HL-60 (cell line): ENCODE results near the gene TMC4.
A peak's percentile ranks its signal among the peaks of the same experiment; 100 is the strongest.

Experiments used
- DNase-seq, 2 experiments: peaks; one replicate each; pipeline ENCODE4 v3.0.0-alpha.2; 2010 to 2020; ENCODE audit warnings: low read depth in 1 of 2, low spot score in 1 of 2
- H3K27ac ChIP-seq: fragments of 250-450 bp; sonication (Bioruptor Pico); replicated peaks from 2 replicates; pipeline ENCODE4 v1.5.1; 2020; ENCODE audit warnings: mild to moderate bottlenecking, moderate library complexity
- H3K27me3 ChIP-seq: fragments of 250-450 bp; sonication (Bioruptor Pico); 2 replicates; pipeline ENCODE4 v1.5.1; 2021; ENCODE audit warnings: mild to moderate bottlenecking, moderate library complexity; ENCODE audit not compliant: insufficient read depth, poor library complexity, severe bottlenecking
- H3K4me3 ChIP-seq: replicated peaks from 2 replicates; pipeline ENCODE4 v1.5.1; 2011; ENCODE audit warnings: mild to moderate bottlenecking, control low read depth, low read length; ENCODE audit not compliant: insufficient read depth
- CTCF ChIP-seq: IDR thresholded peaks from one replicate; pipeline ENCODE4 v1.5.1; 2011; ENCODE audit warnings: low read length, control low read depth, inconsistent platforms; ENCODE audit not compliant: insufficient read depth
- GABPA ChIP-seq: IDR thresholded peaks from 2 replicates; pipeline ENCODE4 v1.6.1; 2012; ENCODE audit warnings: low read depth
- POLR2AphosphoS5 ChIP-seq: IDR thresholded peaks from 2 replicates; pipeline ENCODE4 v1.6.1; 2012; ENCODE audit warnings: low read depth
- REST ChIP-seq: IDR thresholded peaks from 2 replicates; pipeline ENCODE4 v1.6.1; 2012; ENCODE audit warnings: low read depth; ENCODE audit not compliant: insufficient replicate concordance
- SPI1 ChIP-seq: IDR thresholded peaks from 2 replicates; pipeline ENCODE4 v1.6.1; 2012; ENCODE audit warnings: low read depth, mild to moderate bottlenecking, borderline replicate concordance

The TMC4 gene

GRCh38 chr19:54114340-54115108, 58.4 kb downstream of the TMC4 start:
- Histone ChIP-seq H3K27ac (peak overlapping the region; percentile 96), H3K4me3 (peak overlapping the region; percentile 93), H3K27me3 (no peaks in the 10 kb centered on the region)
- TF ChIP-seq REST (no peak), POLR2AphosphoS5 (no peak; the same call in 1 of the 2 replicates), GABPA (peak; percentile 36; the same call in 1 of the 2 replicates), SPI1 (peak; percentile 73; the same call in 1 of the 2 replicates), CTCF (no peak)
- DNase-seq: peak; percentile 58 to 79
